HG03460 (cell line): ENCODE measurements around the gene SMCHD1.
"Not testable (repeated sequence)": the region's sequence is repeated elsewhere in the genome, so short reads cannot be mapped to it uniquely, and the experiment has no call there.

Experiments
- ATAC-seq: cut with Tn5 transposase; IDR thresholded peaks from one replicate; pipeline ENCODE4 v1.9.1; 2021; ENCODE audit not compliant: unreplicated experiment

The SMCHD1 gene

DNA sequence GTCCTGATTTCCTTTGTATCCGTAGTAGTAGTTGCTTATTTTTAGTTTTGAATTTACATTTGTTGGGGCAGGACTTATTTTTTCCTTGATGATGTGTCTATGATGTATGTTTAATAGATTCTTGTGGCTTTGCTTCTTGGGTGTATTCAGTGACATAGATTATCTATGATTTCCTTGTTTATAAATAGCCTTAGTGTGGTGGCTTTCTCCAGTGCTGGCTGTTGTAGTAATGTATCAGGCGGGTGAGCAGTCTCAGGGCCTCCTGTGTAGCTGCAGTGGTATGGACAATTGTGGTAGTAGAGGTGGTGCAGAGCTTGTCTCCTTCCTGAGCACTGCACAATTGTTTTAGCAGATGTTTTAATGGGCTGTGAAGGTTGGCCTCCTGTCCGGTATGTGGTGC, 60.5 kb downstream of the SMCHD1 start:
- no peak for ATAC-seq

GRCh38 chr18:2716394-2717326, 61.1 kb downstream of the SMCHD1 start:
- ATAC-seq = no peak

GRCh38 chr18:2717407-2717806, 61.9 kb downstream of the SMCHD1 start:
- no peak for ATAC-seq

DNA sequence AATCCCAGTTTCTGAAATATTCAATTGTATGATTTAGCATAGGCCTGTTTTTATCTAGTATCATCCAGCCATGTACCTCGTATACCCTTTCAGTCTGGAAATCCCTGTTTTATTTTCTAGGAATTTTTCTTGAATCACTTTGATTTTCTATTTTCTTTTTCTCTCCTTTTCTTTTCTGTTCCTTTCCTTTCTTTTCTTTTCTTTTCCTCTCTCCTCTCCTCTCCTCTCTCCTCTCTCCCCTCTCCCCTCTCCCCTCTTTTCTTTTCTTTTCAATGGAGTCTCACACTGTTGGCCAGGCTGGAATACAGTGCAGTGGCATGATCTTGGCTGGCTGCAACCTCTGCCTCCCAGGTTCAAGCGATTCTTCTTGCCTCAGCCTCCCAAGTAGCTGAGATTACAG, 63.5 kb downstream of the SMCHD1 start:
- ATAC-seq = no peak

GRCh38 chr18:2723207-2723606, 67.7 kb downstream of the SMCHD1 start:
- ATAC-seq = no peak

DNA sequence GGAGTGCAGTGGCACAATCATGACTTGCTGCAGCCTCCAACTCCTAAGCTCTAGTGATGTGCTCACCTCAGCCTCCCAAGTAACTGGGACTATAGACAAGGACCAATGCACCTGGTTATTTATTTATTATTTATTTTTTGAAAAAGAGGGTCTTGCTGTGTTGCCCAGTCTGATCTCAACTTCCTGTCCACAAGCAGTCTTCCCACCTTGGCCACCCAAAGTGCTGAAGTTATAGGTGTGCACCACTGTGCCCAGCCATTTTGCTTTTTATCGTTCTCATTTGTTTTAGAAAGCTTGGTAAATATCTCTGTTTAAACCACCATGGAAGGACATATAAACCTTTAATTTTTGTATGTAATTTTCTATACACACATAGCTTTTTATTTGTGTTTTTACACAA, 74.2 kb downstream of the SMCHD1 start:
- ATAC-seq = no peak

DNA sequence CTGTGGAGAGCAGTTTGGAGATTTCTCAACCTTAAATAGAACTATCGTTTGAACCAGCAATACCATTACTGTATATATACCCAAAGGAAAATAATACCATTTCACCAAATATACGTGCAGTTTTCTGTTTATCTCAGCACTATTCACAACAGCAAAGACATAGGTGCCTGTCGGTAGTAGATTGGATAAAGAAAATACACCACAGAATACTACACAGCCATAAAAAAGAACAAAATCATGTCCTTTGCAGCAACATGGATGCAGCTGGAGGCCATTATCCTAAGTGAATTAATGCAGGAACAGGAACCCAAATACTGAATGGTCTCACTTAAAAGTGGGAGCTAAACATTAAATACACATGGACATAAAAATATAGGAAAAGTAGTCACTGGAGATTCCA, 81.3 kb downstream of the SMCHD1 start:
- ATAC-seq = no peak

- not testable (repeated sequence) for ATAC-seq
Observed at GRCh38 chr18:2740082-2740481, 84.6 kb downstream of the SMCHD1 start.

- no peak for ATAC-seq
Observed at GRCh38 chr18:2746274-2746673, 90.7 kb downstream of the SMCHD1 start.

GRCh38 chr18:2758309-2758708, 102.8 kb downstream of the SMCHD1 start:
- no peak for ATAC-seq

GRCh38 chr18:2774669-2775068, 119.1 kb downstream of the SMCHD1 start:
- ATAC-seq = no peak

DNA sequence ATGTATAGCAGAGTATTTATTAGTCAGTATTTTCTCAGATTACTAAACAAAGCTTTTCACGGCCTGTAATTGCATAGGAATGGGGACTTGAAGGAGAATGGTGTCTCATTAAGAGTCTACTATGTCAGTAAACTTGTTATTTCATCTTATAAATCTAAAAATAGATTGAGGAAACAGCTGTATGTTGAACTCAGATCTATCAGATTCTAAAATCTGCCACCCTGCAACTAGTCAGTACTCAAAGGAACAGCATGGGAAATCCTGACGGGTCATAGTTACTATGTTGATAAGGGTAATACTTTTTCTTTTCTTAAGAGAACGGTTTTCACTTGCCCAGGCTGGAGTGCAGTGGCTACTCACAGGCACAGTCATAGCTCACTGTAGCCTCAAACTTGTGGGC, 121.1 kb downstream of the SMCHD1 start:
- ATAC-seq = no peak

DNA sequence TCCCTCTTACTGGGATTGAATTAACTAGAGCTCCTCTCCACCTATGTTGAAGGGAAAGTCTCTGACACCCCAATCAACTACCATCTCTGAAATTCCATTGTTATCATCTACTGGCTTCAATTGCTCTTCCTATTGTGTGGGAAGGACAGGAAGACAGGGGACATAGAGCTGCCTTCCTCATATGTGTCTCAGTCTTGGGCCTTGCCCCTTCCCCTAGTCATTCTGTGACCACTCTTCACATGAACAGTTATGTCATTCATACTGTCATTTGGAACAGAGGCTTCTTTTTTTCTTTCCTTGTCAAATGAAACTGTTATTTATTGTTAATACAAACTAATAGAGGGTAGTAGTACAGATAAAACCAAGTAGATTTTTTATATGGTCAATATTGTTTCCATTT, 121.7 kb downstream of the SMCHD1 start:
- ATAC-seq = no peak

- no peak for ATAC-seq
Observed at GRCh38 chr18:2780750-2781149, 125.2 kb downstream of the SMCHD1 start.

- ATAC-seq = no peak
Observed at GRCh38 chr18:2787225-2787624, 131.7 kb downstream of the SMCHD1 start.

DNA sequence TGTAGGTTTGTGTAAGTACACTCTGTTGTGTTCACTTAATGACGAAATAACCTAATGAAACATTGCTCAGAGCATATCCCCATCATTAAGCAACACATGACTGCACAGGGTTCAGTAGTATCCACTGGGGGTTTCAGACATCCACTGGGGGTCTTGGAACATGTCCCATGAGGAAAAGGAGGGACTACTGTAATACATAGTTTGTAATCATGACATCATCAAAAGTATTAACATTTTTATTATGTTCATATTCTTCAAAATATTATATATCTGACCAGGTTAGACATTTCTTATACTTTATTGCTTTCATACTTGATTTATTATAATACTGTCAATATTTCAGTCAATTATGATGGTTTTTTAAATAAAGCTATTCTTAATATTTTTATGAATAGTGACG, 136.9 kb downstream of the SMCHD1 start:
- ATAC-seq = no peak

- ATAC-seq = no peak
Observed at GRCh38 chr18:2794159-2794558, 138.6 kb downstream of the SMCHD1 start.

DNA sequence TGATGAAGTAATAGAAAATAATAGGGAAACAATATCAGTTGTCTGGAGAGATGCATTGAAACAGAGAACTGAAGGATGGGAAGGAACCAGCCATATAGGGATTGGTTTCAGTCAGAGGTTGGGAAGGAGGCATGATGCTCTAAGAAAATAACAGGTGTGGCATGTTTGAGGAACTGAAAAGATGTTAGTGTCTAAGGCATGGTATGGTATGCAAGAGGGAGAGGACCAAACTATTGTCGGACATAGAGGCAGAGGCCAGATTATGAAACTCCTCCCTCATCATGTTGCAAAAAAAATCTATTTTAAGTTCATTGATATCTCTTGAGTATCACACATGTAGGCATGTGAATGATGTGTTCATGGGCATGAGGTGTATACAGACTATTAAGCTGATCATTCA, 142.4 kb downstream of the SMCHD1 start:
- ATAC-seq = peak; percentile 82

DNA sequence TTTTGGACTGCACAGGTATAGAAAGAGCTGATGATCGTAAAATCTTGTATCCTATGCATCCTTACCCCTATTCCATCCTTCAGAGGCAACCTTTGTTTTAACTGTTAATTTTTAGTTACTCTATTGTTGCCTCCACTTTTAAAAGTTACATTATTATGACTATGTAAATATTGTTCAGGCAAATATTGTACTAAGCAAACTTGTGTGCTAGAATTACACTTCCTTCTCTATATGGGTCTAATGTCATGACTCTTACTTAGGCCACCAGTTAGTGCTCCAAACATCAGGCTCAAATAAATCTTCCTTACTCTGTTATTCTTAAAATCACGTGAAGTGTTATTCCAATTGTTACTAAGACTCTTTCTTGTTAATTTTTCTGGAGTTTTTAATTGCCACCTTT, 143.8 kb downstream of the SMCHD1 start:
- ATAC-seq = no peak

- no peak for ATAC-seq
Observed at GRCh38 chr18:2805970-2806943, 150.7 kb downstream of the SMCHD1 start.

DNA sequence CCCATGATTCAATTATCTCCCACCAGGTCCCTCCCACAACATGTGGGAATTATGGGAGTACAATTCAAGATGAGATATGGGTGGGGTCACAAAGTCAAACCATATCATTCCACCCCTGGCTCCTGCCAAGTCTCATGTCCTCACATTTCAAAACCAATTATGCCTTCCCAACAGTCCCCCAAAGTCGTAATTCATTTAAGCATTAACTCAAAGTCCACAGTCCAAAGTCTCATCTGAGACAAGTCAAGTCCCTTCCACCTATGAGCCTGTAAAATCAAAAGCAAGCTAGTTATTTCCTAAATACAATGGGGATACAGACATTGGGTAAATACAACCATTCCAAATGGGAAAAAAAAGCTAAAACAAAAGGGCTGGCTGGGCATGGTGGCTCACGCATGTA, 153.1 kb downstream of the SMCHD1 start:
- not testable (repeated sequence) for ATAC-seq
